HepG2 (cell line): Measurements from ENCODE around the gene RCOR1. TPM values are rescaled to one million over a fixed set of nuclear protein-coding genes. Genes with fewer than 3 reads are reported as not detected.

ENCODE experiments used
- CBFB ChIP-seq: sonication (generic); formaldehyde crosslinking; IDR thresholded peaks from 2 replicates; pipeline ENCODE4 v1.4.0; 2020; ENCODE audit warnings: missing genetic modification reagents
- EED ChIP-seq: sonication (generic); formaldehyde crosslinking; IDR thresholded peaks from 2 replicates; pipeline ENCODE4 v1.5.0; 2020; ENCODE audit warnings: mild to moderate bottlenecking, missing genetic modification reagents
- HMGA1 ChIP-seq: sonication (generic); formaldehyde crosslinking; conservative IDR thresholded peaks from 2 replicates; pipeline ENCODE4 v1.4.0; 2020; ENCODE audit warnings: missing genetic modification reagents
- HOXA3 ChIP-seq: sonication (generic); formaldehyde crosslinking; IDR thresholded peaks from 2 replicates; pipeline ENCODE4 v1.5.0; 2020; ENCODE audit warnings: missing genetic modification reagents
- IKZF1 ChIP-seq: fragments of 450-650 bp; IDR thresholded peaks from 2 replicates; pipeline ENCODE4 v1.7.1; 2016
- KAT8 ChIP-seq: IDR thresholded peaks from 2 replicates; pipeline ENCODE4 v1.6.1; 2016; ENCODE audit warnings: missing genetic modification reagents, missing compliant biosample characterization
- KLF16 ChIP-seq, 2 experiments: sonication (generic) in 1 of 2; formaldehyde crosslinking in 1 of 2; IDR thresholded peaks; 2 replicates each; pipeline versions ENCODE4 v1.6.1 to v1.8.0; 2016 to 2023; ENCODE audit warnings: missing genetic modification reagents in 2 of 2, missing compliant biosample characterization in 1 of 2
- PCBP2 ChIP-seq: fragments of 200-400 bp; formaldehyde crosslinking; optimal IDR thresholded peaks from 2 replicates; pipeline ENCODE3; 2018; ENCODE audit warnings: low read length, low read depth; ENCODE audit not compliant: poor library complexity, severe bottlenecking
- RNF2 ChIP-seq: fragments of 450-650 bp; conservative IDR thresholded peaks from 2 replicates; pipeline ENCODE4 v1.6.1; 2016; ENCODE audit warnings: low read depth
- SIX1 ChIP-seq: sonication (generic); formaldehyde crosslinking; IDR thresholded peaks from 2 replicates; pipeline ENCODE4 v1.4.0; 2020; ENCODE audit warnings: missing genetic modification reagents, borderline replicate concordance
- SP2 ChIP-seq: sonication (generic); formaldehyde crosslinking; IDR thresholded peaks from 2 replicates; pipeline ENCODE4 v1.5.1; 2020; ENCODE audit warnings: mild to moderate bottlenecking, missing genetic modification reagents
- SUZ12 ChIP-seq: fragments of 150-350 bp; IDR thresholded peaks from 2 replicates; pipeline ENCODE4 v1.6.1; 2014; ENCODE audit warnings: low read depth, low read length
- ZMYM3 ChIP-seq: sonication (generic); formaldehyde crosslinking; IDR thresholded peaks from 2 replicates; pipeline ENCODE4 v1.5.1; 2020; ENCODE audit warnings: mild to moderate bottlenecking, missing genetic modification reagents
- ZNF3 ChIP-seq: IDR thresholded peaks from 2 replicates; pipeline ENCODE4 v1.7.0; 2017; ENCODE audit warnings: inconsistent platforms
- ZNF367 ChIP-seq: sonication (generic); formaldehyde crosslinking; IDR thresholded peaks from 2 replicates; pipeline ENCODE4 v1.4.0; 2020; ENCODE audit warnings: missing genetic modification reagents, borderline replicate concordance
- ZNF549 ChIP-seq: sonication (generic); formaldehyde crosslinking; IDR thresholded peaks from 2 replicates; pipeline ENCODE4 v1.5.0; 2020; ENCODE audit warnings: missing genetic modification reagents
- ZNF775 ChIP-seq: sonication (generic); formaldehyde crosslinking; IDR thresholded peaks from 2 replicates; pipeline ENCODE4 v1.4.0; 2020; ENCODE audit warnings: missing genetic modification reagents, mild to moderate bottlenecking, moderate library complexity, borderline replicate concordance
- polyA plus RNA-seq, 8 experiments: library from polyadenylated mRNA; depleted of rRNA in 3 of 8; stranded (reverse) in 7 of 8; unstranded in 1 of 8; fragments of >200 nt; fragmentation: Illumina TruSeq in 4 of 8; extraction: Trizol in 4 of 8; gene quantifications; 2 replicates each; pipeline versions ENCODE4 v1.2.1 to v1.2.3, GENCODE V29; 2011 to 2016; ENCODE audit warnings: low read depth in 4 of 8, missing spikeins in 1 of 8, mixed read lengths in 1 of 8; ENCODE audit not compliant: insufficient read depth in 1 of 8
- total RNA-seq, 5 experiments: library from RNA; depleted of rRNA; stranded (reverse); fragments of >200 nt; fragmentation: Illumina TruSeq; extraction: Trizol; gene quantifications; 2 replicates each; pipeline ENCODE4 v1.2.3, GENCODE V29; 2016; ENCODE audit warnings: low read depth in 1 of 5
- TF ChIP-seq, protein P1 (sequence below): sonication (generic); formaldehyde crosslinking; IDR thresholded peaks from 2 replicates; pipeline ENCODE4 v1.4.0; 2020; ENCODE audit warnings: missing genetic modification reagents
- TF ChIP-seq, protein P2 (sequence below): sonication (generic); formaldehyde crosslinking; IDR thresholded peaks from 2 replicates; pipeline ENCODE4 v1.4.0; 2020; ENCODE audit warnings: missing genetic modification reagents
- TF ChIP-seq, protein P3 (sequence below): sonication (generic); formaldehyde crosslinking; IDR thresholded peaks from 2 replicates; pipeline ENCODE4 v1.8.1; 2023; ENCODE audit warnings: missing genetic modification reagents, mild to moderate bottlenecking, borderline replicate concordance
- TF ChIP-seq, protein P4 (sequence below): sonication (generic); formaldehyde crosslinking; IDR thresholded peaks from 2 replicates; pipeline ENCODE4 v1.5.0; 2020; ENCODE audit warnings: mild to moderate bottlenecking, missing genetic modification reagents
- TF ChIP-seq, protein P5 (sequence below): sonication (generic); formaldehyde crosslinking; IDR thresholded peaks from 2 replicates; pipeline ENCODE4 v1.5.0; 2020; ENCODE audit warnings: mild to moderate bottlenecking, missing genetic modification reagents

The RCOR1 gene
- total and polyA plus RNA-seq, 2 of the 13 experiments (the other 11 are each of a cell fraction or from before 2014, with no cell fraction given) = 10.2 to 11.1 TPM

DNA sequence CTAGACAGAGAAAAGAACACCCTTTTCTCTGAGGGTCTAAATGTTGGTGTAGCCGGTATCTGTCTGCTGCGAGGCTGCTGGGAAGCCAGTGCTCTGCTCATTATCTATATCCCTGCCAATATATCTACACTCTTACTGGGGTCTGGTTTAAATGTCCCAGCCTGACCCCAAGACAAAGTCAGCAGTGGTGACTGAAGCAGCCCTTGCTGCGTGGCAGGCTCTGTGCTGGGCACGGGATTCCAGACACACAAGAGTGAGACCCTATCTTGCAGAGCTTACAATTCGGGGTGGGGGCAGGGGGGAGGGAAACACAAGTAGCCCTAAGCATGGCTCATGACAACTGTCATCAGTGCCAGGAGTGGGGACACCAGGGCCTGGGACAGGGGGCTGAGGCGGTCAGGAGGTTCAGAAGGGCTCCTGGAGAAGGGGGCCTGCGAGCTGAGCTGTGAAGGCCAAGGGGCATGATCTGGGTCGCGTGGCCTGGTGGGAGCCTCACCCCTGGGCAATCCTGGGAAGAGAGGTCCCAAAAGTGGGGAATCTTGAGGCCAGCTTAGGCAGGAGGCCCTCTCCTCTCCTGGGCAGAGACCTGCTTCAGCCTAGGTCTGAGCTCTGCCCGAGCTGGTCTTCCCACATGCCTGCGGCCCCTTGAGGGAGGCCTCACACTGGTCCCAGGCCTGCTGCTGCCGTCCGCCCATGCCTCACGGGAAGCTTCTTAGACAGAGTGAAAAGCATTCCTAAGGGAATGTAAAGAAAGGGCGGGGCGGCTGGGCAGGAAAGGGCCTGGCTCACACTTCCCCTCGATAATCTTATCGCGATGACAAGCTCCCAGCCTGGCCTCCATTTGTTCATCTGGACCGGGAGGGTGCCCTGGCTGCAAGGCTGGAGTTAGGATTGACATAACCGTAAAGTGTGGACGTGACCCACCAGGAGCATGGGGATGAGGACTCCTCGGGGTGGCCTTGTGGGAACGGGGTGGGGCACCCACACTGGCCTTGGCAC lies 7.3 kb upstream of the RCOR1 start (continued):
- TF ChIP-seq, protein P1, sequence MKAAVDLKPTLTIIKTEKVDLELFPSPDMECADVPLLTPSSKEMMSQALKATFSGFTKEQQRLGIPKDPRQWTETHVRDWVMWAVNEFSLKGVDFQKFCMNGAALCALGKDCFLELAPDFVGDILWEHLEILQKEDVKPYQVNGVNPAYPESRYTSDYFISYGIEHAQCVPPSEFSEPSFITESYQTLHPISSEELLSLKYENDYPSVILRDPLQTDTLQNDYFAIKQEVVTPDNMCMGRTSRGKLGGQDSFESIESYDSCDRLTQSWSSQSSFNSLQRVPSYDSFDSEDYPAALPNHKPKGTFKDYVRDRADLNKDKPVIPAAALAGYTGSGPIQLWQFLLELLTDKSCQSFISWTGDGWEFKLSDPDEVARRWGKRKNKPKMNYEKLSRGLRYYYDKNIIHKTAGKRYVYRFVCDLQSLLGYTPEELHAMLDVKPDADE (CRISPR knock-in tag) = no peak
- TF ChIP-seq SP2 (no peak), EED (no peak), KLF16 (CRISPR knock-in tag; IDR thresholded peaks at IDR 0.05) (no peak), IKZF1 (no peak), ZNF549 (CRISPR knock-in tag) (no peak), HMGA1 (CRISPR knock-in tag) (no peak), RNF2 (no peak), KAT8 (no peak), SUZ12 (no peak), CBFB (CRISPR knock-in tag) (no peak), ZNF775 (CRISPR knock-in tag) (no peak), ZNF367 (CRISPR knock-in tag) (no peak), HOXA3 (CRISPR knock-in tag) (peak; percentile 2; the same call in 1 of the 2 replicates), ZNF3 (CRISPR knock-in tag) (no peak), ZMYM3 (CRISPR knock-in tag) (peak; percentile 54; the same call in 1 of the 2 replicates), PCBP2 (no peak), SIX1 (CRISPR knock-in tag) (no peak)
- TF ChIP-seq, protein P2, sequence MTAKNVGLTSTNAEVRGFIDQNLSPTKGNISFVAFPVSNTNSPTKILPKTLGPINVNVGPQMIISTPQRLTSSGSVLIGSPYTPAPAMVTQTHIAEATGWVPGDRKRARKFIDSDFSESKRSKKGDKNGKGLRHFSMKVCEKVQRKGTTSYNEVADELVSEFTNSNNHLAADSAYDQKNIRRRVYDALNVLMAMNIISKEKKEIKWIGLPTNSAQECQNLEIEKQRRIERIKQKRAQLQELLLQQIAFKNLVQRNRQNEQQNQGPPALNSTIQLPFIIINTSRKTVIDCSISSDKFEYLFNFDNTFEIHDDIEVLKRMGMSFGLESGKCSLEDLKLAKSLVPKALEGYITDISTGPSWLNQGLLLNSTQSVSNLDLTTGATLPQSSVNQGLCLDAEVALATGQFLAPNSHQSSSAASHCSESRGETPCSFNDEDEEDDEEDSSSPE (CRISPR knock-in tag) = no peak
- TF ChIP-seq, protein P3, sequence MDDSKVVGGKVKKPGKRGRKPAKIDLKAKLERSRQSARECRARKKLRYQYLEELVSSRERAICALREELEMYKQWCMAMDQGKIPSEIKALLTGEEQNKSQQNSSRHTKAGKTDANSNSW (CRISPR knock-in tag) = no peak
- TF ChIP-seq, protein P4, sequence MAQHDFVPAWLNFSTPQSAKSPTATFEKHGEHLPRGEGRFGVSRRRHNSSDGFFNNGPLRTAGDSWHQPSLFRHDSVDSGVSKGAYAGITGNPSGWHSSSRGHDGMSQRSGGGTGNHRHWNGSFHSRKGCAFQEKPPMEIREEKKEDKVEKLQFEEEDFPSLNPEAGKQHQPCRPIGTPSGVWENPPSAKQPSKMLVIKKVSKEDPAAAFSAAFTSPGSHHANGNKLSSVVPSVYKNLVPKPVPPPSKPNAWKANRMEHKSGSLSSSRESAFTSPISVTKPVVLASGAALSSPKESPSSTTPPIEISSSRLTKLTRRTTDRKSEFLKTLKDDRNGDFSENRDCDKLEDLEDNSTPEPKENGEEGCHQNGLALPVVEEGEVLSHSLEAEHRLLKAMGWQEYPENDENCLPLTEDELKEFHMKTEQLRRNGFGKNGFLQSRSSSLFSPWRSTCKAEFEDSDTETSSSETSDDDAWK (CRISPR knock-in tag) = no peak
- TF ChIP-seq, protein P5, sequence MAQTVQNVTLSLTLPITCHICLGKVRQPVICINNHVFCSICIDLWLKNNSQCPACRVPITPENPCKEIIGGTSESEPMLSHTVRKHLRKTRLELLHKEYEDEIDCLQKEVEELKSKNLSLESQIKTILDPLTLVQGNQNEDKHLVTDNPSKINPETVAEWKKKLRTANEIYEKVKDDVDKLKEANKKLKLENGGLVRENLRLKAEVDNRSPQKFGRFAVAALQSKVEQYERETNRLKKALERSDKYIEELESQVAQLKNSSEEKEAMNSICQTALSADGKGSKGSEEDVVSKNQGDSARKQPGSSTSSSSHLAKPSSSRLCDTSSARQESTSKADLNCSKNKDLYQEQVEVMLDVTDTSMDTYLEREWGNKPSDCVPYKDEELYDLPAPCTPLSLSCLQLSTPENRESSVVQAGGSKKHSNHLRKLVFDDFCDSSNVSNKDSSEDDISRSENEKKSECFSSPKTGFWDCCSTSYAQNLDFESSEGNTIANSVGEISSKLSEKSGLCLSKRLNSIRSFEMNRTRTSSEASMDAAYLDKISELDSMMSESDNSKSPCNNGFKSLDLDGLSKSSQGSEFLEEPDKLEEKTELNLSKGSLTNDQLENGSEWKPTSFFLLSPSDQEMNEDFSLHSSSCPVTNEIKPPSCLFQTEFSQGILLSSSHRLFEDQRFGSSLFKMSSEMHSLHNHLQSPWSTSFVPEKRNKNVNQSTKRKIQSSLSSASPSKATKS (CRISPR knock-in tag) = no peak
